SK-N-SH (cell line): Measurements from ENCODE around the gene OAS2. TPM values are rescaled to one million over a fixed set of nuclear protein-coding genes. Genes with fewer than 3 reads are reported as not detected.

ENCODE experiments used
- CTCF ChIA-PET: fragments of 300-600, 350-600 bp; formaldehyde crosslinking; extraction: SDS; loops from one replicate; lab custom pipeline; 2021; lab: Yijun Ruan, JAX
- POLR2A ChIA-PET: fragments of 350-600 bp; sonication (Branson Sonifier 250); formaldehyde crosslinking; extraction: SDS; loops from one replicate; lab custom pipeline; 2020; ENCODE audit warnings: antibody characterized with exemption, inconsistent platforms; lab: Yijun Ruan, JAX
- DNase-seq: peaks from one replicate; pipeline ENCODE4 v3.0.0; 2012
- H2AFZ ChIP-seq: fragments of 200-600 bp; sonication (generic); 2 replicates; pipeline ENCODE4 v1.8.1; 2016; ENCODE audit warnings: antibody characterized with exemption, mild to moderate bottlenecking, low read depth
- H3F3A ChIP-seq: fragments of 200-600 bp; sonication (generic); replicated peaks from 2 replicates; pipeline ENCODE3; 2016; ENCODE audit warnings: antibody characterized with exemption, mild to moderate bottlenecking; ENCODE audit not compliant: insufficient read depth
- H3K27ac ChIP-seq, 2 experiments: fragments of 200-500 bp in 1 of 2; fragments of 200-600 bp in 1 of 2; sonication (Bioruptor generic) in 1 of 2; sonication (generic), shearing (Covaris generic) in 1 of 2; 2 replicates each; pipeline versions ENCODE4 v1.5.1 to v1.6.1; 2014 to 2016; ENCODE audit warnings: low read depth in 2 of 2, inconsistent platforms in 1 of 2, low read length in 1 of 2, mild to moderate bottlenecking in 1 of 2, mixed read lengths in 1 of 2
- H3K27me3 ChIP-seq: fragments of 200-600 bp; sonication (generic), shearing (Covaris generic); 2 replicates; pipeline ENCODE4 v1.6.1; 2016; ENCODE audit warnings: mixed run types; ENCODE audit not compliant: insufficient read depth
- H3K36me3 ChIP-seq, 2 experiments: fragments of 200-500 bp in 1 of 2; fragments of 200-600 bp in 1 of 2; sonication (Bioruptor generic) in 1 of 2; sonication (generic) in 1 of 2; replicated peaks in 1 of 2; 2 replicates each; pipeline versions ENCODE3 to v1.5.1; 2014 to 2016; ENCODE audit warnings: low read length in 1 of 2, mild to moderate bottlenecking in 1 of 2; ENCODE audit not compliant: insufficient read depth in 2 of 2, control insufficient read depth in 1 of 2
- H3K4me1 ChIP-seq, 2 experiments: fragments of 200-500 bp in 1 of 2; fragments of 200-600 bp in 1 of 2; sonication (Bioruptor generic) in 1 of 2; sonication (generic), shearing (Covaris generic) in 1 of 2; 2 replicates each; pipeline versions ENCODE4 v1.5.1 to v1.6.1; 2014 to 2016; ENCODE audit warnings: low read depth in 1 of 2, low read length in 1 of 2, mixed run types in 1 of 2; ENCODE audit not compliant: insufficient read depth in 2 of 2, control insufficient read depth in 1 of 2
- H3K4me2 ChIP-seq: fragments of 200-600 bp; sonication (generic), shearing (Covaris generic); 2 replicates; pipeline ENCODE4 v1.6.1; 2017; ENCODE audit warnings: mixed run types
- H3K4me3 ChIP-seq, 2 experiments: fragments of 200-500 bp in 1 of 2; fragments of 200-600 bp in 1 of 2; sonication (Bioruptor generic) in 1 of 2; sonication (generic), shearing (Covaris generic) in 1 of 2; 2 replicates each; pipeline versions ENCODE4 v1.5.1 to v1.8.1; 2014 to 2016; ENCODE audit warnings: low read depth in 2 of 2, inconsistent platforms in 1 of 2, low read length in 1 of 2, mild to moderate bottlenecking in 1 of 2, mixed read lengths in 1 of 2, moderate library complexity in 1 of 2
- H3K79me2 ChIP-seq: fragments of 200-600 bp; sonication (generic); 2 replicates; pipeline ENCODE4 v1.8.1; 2017; ENCODE audit warnings: mild to moderate bottlenecking; ENCODE audit not compliant: insufficient read depth
- H3K9ac ChIP-seq: fragments of 200-600 bp; sonication (generic); 2 replicates; pipeline ENCODE4 v1.6.1; 2017; ENCODE audit warnings: mixed run types
- H3K9me2 ChIP-seq: fragments of 200-600 bp; sonication (generic); 2 replicates; pipeline ENCODE4 v1.6.1; 2017; ENCODE audit warnings: mixed run types
- H3K9me3 ChIP-seq: fragments of 200-600 bp; sonication (generic); 2 replicates; pipeline ENCODE4 v1.6.1; 2017; ENCODE audit warnings: mixed run types, mild to moderate bottlenecking, moderate library complexity
- H4K20me1 ChIP-seq: fragments of 200-600 bp; sonication (generic); 2 replicates; pipeline ENCODE4 v1.6.1; 2017; ENCODE audit warnings: mild to moderate bottlenecking, mixed run types; ENCODE audit not compliant: insufficient read depth
- CTCF ChIP-seq: fragments of 200-600 bp; sonication (generic); IDR thresholded peaks from 2 replicates; pipeline ENCODE4 v1.6.1; 2017; ENCODE audit warnings: antibody characterized with exemption, mild to moderate bottlenecking, moderate library complexity
- ELF1 ChIP-seq: IDR thresholded peaks from 2 replicates; pipeline ENCODE4 v1.4.0; 2012
- EP300 ChIP-seq, 2 experiments: IDR thresholded peaks; 2 replicates each; pipeline versions ENCODE4 v1.4.0 to v1.6.1; 2012; ENCODE audit warnings: borderline replicate concordance in 1 of 2, low read depth in 1 of 2, low read length in 1 of 2
- EZH2phosphoT487 ChIP-seq: fragments of 200-600 bp; sonication (generic); IDR thresholded peaks from 2 replicates; pipeline ENCODE4 v1.6.1; 2017; ENCODE audit warnings: low read depth, mixed run types, mild to moderate bottlenecking, antibody characterized with exemption, moderate library complexity, borderline replicate concordance
- FOSL2 ChIP-seq: IDR thresholded peaks from 2 replicates; pipeline ENCODE4 v1.4.0; 2012; ENCODE audit warnings: low read depth, mild to moderate bottlenecking, moderate library complexity, borderline replicate concordance
- FOXM1 ChIP-seq: IDR thresholded peaks from 2 replicates; pipeline ENCODE4 v1.4.0; 2012; ENCODE audit warnings: low read depth, mild to moderate bottlenecking
- MEF2A ChIP-seq: IDR thresholded peaks from 2 replicates; pipeline ENCODE4 v1.4.0; 2012; ENCODE audit warnings: low read depth, borderline replicate concordance
- MXI1 ChIP-seq: IDR thresholded peaks from 2 replicates; pipeline ENCODE4 v1.6.1; 2012; ENCODE audit warnings: mild to moderate bottlenecking, low read depth, low read length, improper control_type of control experiment
- NFIC ChIP-seq: IDR thresholded peaks from 2 replicates; pipeline ENCODE4 v1.4.0; 2012; ENCODE audit warnings: borderline replicate concordance
- POLR2AphosphoS5 ChIP-seq: IDR thresholded peaks from 2 replicates; pipeline ENCODE4 v1.6.1; 2012; ENCODE audit warnings: low read depth, low read length
- TAF1 ChIP-seq: IDR thresholded peaks from 2 replicates; pipeline ENCODE4 v1.6.1; 2012; ENCODE audit warnings: low read depth, mild to moderate bottlenecking, low read length, moderate library complexity, borderline replicate concordance
- TEAD4 ChIP-seq: IDR thresholded peaks from 2 replicates; pipeline ENCODE4 v1.4.0; 2012; ENCODE audit warnings: mild to moderate bottlenecking, borderline replicate concordance; ENCODE audit not compliant: insufficient read depth
- WGBS: methylation state at CpG from one replicate; pipeline ENCODE4 v1.1.6; 2017; ENCODE audit warnings: low lambda C conversion rate; 5-methylcytosine and 5-hydroxymethylcytosine counted together
- polyA plus RNA-seq, 3 experiments: library from polyadenylated mRNA; depleted of rRNA; stranded (reverse); fragments of >200 nt; gene quantifications; 2 replicates each; pipeline ENCODE4 v1.2.3, GENCODE V29; 2012
- TF ChIP-seq, protein P1 (sequence below): IDR thresholded peaks from 2 replicates; pipeline ENCODE4 v1.6.1; 2012; ENCODE audit warnings: mild to moderate bottlenecking, low read depth, low read length, moderate library complexity

Gene OAS2
- polyA plus RNA-seq, 1 of the 3 experiments (the other 2 are of a cell fraction) = not detected

DNA sequence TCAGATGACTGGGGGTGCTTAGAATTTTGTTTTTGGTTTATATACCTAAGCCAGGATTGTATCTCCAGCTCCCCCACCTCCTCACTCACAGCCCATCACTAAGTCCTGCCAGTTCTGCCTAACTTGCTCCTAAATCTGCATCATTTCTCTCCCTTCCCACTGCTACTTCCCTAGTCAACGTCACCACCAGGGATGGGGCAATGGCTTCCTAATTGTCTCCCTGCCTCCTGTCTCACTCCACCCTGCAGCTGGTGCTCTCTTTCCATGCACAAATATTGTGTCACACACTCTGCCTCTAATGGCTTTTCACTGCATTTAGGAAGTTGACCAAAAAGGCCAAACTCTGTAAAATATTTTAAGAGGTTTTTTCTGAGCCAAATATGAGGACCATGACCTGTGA, 11.5 kb downstream of the OAS2 start:
- POLR2A ChIA-PET = no interaction called here
- TF ChIP-seq FOSL2 (no peak), NFIC (no peak), TEAD4 (no peak), CTCF (no peak), EP300 (IDR thresholded peaks at IDR 0.05; ENCODE audit: borderline replicate concordance in 1 of 2, low read depth in 1 of 2, low read length in 1 of 2) (no peak), TAF1 (no peak), POLR2AphosphoS5 (no peak), MXI1 (no peak), MEF2A (no peak), ELF1 (no peak), EZH2phosphoT487 (no peak), FOXM1 (no peak)
- TF ChIP-seq, protein P1, sequence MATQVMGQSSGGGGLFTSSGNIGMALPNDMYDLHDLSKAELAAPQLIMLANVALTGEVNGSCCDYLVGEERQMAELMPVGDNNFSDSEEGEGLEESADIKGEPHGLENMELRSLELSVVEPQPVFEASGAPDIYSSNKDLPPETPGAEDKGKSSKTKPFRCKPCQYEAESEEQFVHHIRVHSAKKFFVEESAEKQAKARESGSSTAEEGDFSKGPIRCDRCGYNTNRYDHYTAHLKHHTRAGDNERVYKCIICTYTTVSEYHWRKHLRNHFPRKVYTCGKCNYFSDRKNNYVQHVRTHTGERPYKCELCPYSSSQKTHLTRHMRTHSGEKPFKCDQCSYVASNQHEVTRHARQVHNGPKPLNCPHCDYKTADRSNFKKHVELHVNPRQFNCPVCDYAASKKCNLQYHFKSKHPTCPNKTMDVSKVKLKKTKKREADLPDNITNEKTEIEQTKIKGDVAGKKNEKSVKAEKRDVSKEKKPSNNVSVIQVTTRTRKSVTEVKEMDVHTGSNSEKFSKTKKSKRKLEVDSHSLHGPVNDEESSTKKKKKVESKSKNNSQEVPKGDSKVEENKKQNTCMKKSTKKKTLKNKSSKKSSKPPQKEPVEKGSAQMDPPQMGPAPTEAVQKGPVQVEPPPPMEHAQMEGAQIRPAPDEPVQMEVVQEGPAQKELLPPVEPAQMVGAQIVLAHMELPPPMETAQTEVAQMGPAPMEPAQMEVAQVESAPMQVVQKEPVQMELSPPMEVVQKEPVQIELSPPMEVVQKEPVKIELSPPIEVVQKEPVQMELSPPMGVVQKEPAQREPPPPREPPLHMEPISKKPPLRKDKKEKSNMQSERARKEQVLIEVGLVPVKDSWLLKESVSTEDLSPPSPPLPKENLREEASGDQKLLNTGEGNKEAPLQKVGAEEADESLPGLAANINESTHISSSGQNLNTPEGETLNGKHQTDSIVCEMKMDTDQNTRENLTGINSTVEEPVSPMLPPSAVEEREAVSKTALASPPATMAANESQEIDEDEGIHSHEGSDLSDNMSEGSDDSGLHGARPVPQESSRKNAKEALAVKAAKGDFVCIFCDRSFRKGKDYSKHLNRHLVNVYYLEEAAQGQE = no peak
- no peaks in the 10 kb centered on the region for H3F3A ChIP-seq

More for the DNA sequence above, 11.5 kb downstream of the OAS2 start:
- Histone ChIP-seq H3K27me3 (no peaks in the 10 kb centered on the region), H3K9me2 (no peaks in the 10 kb centered on the region), H3K9ac (no peak overlapping the region), H3K79me2 (no peaks in the 10 kb centered on the region), H3K36me3 (no peaks in the 10 kb centered on the region), H4K20me1 (no peaks in the 10 kb centered on the region), H3K27ac (no peak overlapping the region), H2AFZ (no peak overlapping the region), H3K9me3 (no peaks in the 10 kb centered on the region), H3K4me2 (no peak overlapping the region), H3K4me1 (no peaks in the 10 kb centered on the region), H3K4me3 (no peak overlapping the region)
- DNase-seq = no peak
- CTCF ChIA-PET = interaction anchor here (1.6 kb wide), 1 partner anchor 41 kb away, joined by 6 read pairs; no protein-coding TSS in a partner anchor
- WGBS = 18% methylated on average over 1 of the region's 1 CpG
